Gastrocnemius medialis (tissue), 4 donors: ENCODE results near the gene CSNK1D. TPM values are rescaled to one million over a fixed set of nuclear protein-coding genes. Genes with fewer than 3 reads are reported as not detected.

ENCODE experiments used
- ATAC-seq, 2 donors: fragments of 150-250 bp; one replicate each; pipeline ENCODE4 v1.9.1; 2016
- DNase-seq, 2 donors: peaks; one replicate each; pipeline ENCODE4 v3.0.0-alpha.2; 2019
- H3K27ac ChIP-seq, 4 donors: fragments of 200-600 bp; sonication (generic); 1 replicate in 1 of 4; 2 replicates in 3 of 4; pipeline ENCODE4 v1.5.1; 2016 to 2018; ENCODE audit warnings: mild to moderate bottlenecking in 2 of 4, moderate library complexity in 1 of 4
- H3K27me3 ChIP-seq, 3 donors: fragments of 200-600 bp; sonication (generic) in 2 of 3; 1 replicate in 1 of 3; 2 replicates in 2 of 3; pipeline versions ENCODE4 v1.5.1 to v1.6.0; 2016 to 2019; ENCODE audit warnings: mild to moderate bottlenecking in 1 of 3, moderate library complexity in 1 of 3
- H3K36me3 ChIP-seq, 2 donors: fragments of 200-600 bp; sonication (generic) in 1 of 2; one replicate each; pipeline ENCODE4 v1.5.1; 2017 to 2018
- H3K4me1 ChIP-seq, 2 donors: fragments of 200-600 bp; sonication (generic) in 1 of 2; one replicate each; pipeline ENCODE4 v1.5.1; 2016 to 2017; ENCODE audit warnings: mild to moderate bottlenecking in 2 of 2
- H3K4me3 ChIP-seq, 4 donors: fragments of 200-600 bp; sonication (generic) in 3 of 4; 1 replicate in 1 of 4; 2 replicates in 3 of 4; pipeline ENCODE4 v1.5.1; 2016 to 2019; ENCODE audit warnings: mild to moderate bottlenecking in 2 of 4
- H3K9me3 ChIP-seq, 3 donors: fragments of 200-600 bp; sonication (generic) in 2 of 3; 1 replicate in 1 of 3; 2 replicates in 2 of 3; pipeline ENCODE4 v1.5.1; 2016 to 2019
- POLR2A ChIP-seq, 2 donors: fragments of 450-650 bp; IDR thresholded peaks; one replicate each; pipeline ENCODE4 v1.6.1; 2017; ENCODE audit warnings: antibody characterized with exemption in 2 of 2, mild to moderate bottlenecking in 2 of 2, moderate library complexity in 2 of 2
- in situ Hi-C, 4 donors: fragments of 200-750 bp; cut with MboI; loops; one replicate each; pipeline versions ENCODE4 v1.15.0 to v1.8.0; 2017; ENCODE audit warnings: low sequenced_read_pairs in 4 of 4
- intact Hi-C: fragments of 100-400 bp; cut with DNase I; formaldehyde crosslinking; loops from one replicate; pipeline ENCODE4 v1.15.1; 2023; ENCODE audit warnings: low total_unique reads
- total RNA-seq, 4 donors: library from RNA; depleted of rRNA; stranded (reverse); fragments of >200 nt; gene quantifications; one replicate each; pipeline versions ENCODE4 v1.1.0 to v1.2.3, GENCODE V29; 2016
- TF ChIP-seq, protein P1 (sequence below), 5 experiments: fragments of 450-650 bp in 3 of 5; fragments of 200-600 bp in 2 of 5; sonication (generic) in 2 of 5; IDR thresholded peaks in 4 of 5; conservative IDR thresholded peaks in 1 of 5; 1 replicate in 4 of 5; 2 replicates in 1 of 5; pipeline ENCODE4 v1.5.1; 2016 to 2019; ENCODE audit warnings: antibody characterized with exemption in 5 of 5, mild to moderate bottlenecking in 3 of 5, moderate library complexity in 3 of 5

Gene CSNK1D
- total RNA-seq, 4 donors from 2014 or later: 34.0 to 55.2 (median 47.3) TPM

DNA sequence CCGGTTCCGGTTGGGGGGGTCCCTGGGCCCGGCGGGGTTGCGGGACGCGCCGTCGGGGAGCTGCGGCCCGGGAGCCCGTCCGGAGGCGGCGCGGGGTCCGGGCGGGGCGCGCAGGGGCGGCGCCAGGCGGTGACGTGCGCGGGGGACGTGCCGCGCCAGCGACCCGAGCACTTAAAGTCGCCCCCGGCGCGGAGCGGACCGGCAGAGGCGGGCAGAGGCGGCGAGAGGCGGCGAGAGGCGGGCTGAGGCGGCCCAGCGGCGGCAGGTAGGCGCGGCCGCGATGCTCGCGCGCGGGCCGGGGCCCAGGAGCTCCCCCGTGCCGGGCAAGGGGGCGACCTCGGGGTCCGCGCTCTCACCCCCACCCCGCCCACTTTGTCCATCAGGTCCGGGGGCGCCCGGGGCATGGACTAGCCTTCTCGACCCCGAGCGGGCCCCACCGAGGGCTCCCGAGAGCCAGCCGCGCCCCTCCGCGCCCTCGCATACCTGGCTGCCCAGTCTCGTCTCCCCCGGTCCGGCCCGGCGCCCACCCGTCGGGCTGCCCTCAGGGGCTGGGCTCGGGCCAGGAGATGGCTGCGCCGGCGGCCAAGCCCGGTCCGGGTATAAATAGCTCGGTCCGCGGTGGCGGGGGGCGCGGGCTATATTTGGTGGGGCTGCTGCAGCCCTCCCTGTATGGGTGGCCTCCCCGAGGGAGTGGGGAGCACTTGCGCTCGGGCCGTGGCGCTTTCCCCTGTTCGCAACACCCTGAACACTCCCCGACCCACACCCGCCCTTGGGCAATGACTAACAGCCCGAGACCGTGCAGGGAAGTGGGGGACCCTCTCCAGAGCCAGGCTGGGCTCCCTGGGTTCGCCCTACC is 44.4 kb downstream of the CSNK1D start, which contains the start of gene SLC16A3:
TSS of gene SLC16A3 (plus strand) at position 201 of the 856 bp plus-strand sequence. CDS start 6,967 bp downstream, outside the sequence.
- intact Hi-C loops (no loop called here), in situ Hi-C loops (no loop called here)
- H3K4me3 ChIP-seq: peak within 1 kb of the TSS; percentile 66 to 76 (median 68)
- H3K27me3 ChIP-seq: no peaks in the 10 kb centered on the region
- TF ChIP-seq, protein P1, sequence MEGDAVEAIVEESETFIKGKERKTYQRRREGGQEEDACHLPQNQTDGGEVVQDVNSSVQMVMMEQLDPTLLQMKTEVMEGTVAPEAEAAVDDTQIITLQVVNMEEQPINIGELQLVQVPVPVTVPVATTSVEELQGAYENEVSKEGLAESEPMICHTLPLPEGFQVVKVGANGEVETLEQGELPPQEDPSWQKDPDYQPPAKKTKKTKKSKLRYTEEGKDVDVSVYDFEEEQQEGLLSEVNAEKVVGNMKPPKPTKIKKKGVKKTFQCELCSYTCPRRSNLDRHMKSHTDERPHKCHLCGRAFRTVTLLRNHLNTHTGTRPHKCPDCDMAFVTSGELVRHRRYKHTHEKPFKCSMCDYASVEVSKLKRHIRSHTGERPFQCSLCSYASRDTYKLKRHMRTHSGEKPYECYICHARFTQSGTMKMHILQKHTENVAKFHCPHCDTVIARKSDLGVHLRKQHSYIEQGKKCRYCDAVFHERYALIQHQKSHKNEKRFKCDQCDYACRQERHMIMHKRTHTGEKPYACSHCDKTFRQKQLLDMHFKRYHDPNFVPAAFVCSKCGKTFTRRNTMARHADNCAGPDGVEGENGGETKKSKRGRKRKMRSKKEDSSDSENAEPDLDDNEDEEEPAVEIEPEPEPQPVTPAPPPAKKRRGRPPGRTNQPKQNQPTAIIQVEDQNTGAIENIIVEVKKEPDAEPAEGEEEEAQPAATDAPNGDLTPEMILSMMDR (IDR thresholded peaks at IDR 0.05 in 4 of 5, conservative IDR thresholded peaks at IDR 0.05 in 1 of 5): no peak
- peak; percentile 79 to 97 for TF ChIP-seq POLR2A (IDR thresholded peaks at IDR 0.05)
- peaks cover 56 to 65% of the 10 kb centered on the region in 2 donors for H3K4me1 ChIP-seq
- H3K27ac ChIP-seq: peak within 1 kb of the TSS; percentile 90 to 98 (median 93)
- ATAC-seq: no peak
- no peaks in the 10 kb centered on the region for H3K36me3 ChIP-seq
- no peaks in the 10 kb centered on the region for H3K9me3 ChIP-seq
- DNase-seq: peak in 1 of 2 donors; percentile 43

DNA sequence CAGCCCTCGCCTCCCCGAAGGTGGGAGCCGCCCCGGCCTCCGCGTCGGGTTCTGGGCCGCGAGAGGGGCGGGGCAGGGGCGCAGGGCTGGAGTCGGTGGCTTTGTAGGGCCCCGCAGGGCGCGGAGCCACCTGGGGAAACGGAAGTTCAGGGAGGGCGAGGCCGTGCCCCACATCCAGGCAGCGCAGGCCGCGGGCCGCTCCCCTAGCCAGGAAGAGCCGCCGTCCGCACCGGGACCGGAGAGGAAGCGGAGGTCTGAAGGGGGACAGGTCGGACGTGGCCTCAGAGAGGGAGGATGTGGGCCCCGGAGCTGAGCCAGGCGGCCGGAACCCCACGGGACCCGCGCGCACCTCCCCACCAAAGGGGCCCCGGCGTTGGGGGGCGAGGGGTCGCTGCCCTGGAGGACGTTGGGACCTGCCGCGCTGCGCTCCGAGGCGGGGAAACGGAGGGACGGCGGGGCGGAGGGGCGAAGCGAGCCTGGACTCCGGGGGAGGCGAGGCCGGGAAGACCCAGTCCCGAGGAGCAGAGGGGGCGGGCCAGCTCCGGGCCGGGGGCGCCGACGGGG is 45.1 kb downstream of the CSNK1D start:
- DNase-seq (no peak), ATAC-seq (no peak)
- Histone ChIP-seq H3K4me1 (peaks cover 53 to 61% of the 10 kb centered on the region in 2 donors), H3K4me3 (peak overlapping the region; percentile 45 to 70 (median 56)), H3K9me3 (no peaks in the 10 kb centered on the region), H3K36me3 (no peaks in the 10 kb centered on the region), H3K27ac (peak overlapping the region; percentile 82 to 98 (median 92)), H3K27me3 (no peaks in the 10 kb centered on the region)
- in situ Hi-C loops: no loop called here
- intact Hi-C loops: no loop called here
- TF ChIP-seq, protein P1 (IDR thresholded peaks at IDR 0.05 in 4 of 5, conservative IDR thresholded peaks at IDR 0.05 in 1 of 5): no peak
- TF ChIP-seq POLR2A (IDR thresholded peaks at IDR 0.05): no peak

DNA sequence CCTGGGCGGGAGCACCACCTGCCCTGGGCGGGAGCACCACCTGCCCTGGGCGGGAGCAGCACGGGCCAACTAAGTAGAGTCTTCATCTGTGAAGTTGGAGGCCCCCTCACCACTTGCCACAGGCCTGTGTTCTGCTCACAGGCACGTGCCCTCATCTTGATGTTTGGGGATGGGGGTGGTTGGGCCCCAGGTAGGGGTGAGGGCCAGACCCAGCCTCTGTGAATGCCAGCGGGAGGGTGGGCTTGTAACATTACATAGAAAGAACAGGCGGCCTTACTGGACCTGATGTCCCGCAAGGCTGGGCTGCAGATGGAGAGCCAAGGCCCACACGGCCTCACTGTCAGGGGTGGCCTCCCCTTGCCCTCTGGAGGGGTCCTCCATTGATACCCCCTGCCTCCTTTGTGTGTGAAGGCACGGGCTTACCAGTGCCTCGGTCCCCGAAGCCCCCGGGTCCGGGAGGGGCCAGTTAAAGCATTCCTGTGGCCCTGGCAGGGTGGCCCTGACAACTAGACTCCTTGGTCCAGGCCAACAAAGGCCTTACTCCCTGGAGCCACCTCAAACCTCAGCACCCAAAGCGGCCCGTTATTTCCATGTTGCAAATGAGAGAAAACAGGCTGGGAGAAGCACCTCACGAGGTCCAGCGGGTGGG is 45.7 kb downstream of the CSNK1D start:
- no peaks in the 10 kb centered on the region for H3K36me3 ChIP-seq
- intact Hi-C loops (no loop called here), in situ Hi-C loops (no loop called here)

More for the DNA sequence above, 45.7 kb downstream of the CSNK1D start:
- Histone ChIP-seq H3K4me1 (peaks cover 47 to 55% of the 10 kb centered on the region in 2 donors), H3K27ac (peak overlapping the region; percentile 82 to 98 (median 92)), H3K27me3 (no peaks in the 10 kb centered on the region), H3K4me3 (peak overlapping the region in 3 of 4 donors; percentile 55 to 70 (median 56)), H3K9me3 (no peaks in the 10 kb centered on the region)
- no peak for ATAC-seq
- no peak for DNase-seq
- TF ChIP-seq, protein P1 (IDR thresholded peaks at IDR 0.05 in 4 of 5, conservative IDR thresholded peaks at IDR 0.05 in 1 of 5): no peak
- TF ChIP-seq POLR2A (IDR thresholded peaks at IDR 0.05): no peak
